Measurements from ENCODE around the gene ATP1A3.

The ATP1A3 gene

DNA sequence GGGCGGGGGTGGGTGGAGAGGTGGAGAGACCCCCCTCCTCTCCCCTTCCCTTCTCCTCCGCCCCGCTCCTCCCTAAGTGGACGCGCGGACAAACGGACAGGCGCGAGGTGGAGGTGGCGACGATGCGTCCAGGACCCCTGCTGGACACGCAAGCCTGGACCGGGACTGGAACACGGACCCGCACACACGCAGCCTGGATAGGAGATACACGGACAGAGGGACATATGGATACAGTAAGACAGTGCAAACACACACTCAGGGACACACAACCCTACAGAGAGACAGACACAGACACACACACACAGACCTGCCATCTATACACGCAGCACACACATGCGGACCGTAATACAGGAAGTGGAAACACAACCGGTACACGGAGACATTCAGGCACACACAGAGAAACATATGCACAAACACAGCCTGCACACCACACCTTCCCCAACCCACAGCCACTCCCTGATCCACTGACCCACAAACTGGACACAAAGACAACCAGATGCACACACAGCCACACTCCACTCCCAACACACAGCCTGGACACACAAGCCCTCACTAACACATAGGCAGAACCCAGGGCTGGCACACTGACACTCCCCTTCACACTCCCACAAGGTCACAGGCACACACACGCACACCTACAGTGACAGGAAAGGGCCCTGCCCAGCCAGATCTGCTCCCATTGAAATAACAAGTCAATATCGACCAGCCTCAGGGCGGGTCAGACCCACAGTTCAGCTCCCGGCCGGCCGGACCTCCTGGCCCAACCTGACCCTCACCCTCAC lies 65.1 kb downstream of the ATP1A3 start:
- no peak for DNase-seq (ENCODE audit: low read depth in 2 of 2)

DNA sequence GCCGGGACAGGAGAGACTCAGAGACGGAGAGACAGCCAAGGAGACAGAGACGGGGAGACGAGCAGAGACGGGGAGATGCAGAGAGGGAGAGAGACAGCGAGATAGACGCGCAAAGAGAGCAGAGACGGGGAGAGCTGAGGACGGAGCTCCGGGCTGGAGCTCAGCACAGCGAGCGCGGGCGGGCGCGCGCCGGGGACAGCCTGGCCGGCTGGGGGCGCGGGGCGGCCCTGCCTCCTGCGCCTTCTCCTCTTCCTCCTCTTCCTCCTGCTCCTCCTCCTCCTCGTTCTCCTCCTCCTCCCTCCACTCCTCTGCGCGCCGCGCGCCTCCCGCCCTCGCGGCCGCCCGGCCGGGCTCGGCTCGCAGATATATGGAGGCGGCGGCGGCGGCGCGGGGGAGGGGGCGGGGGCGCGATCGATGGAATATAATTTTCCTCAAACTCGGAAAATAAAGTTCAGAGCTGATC lies 65.8 kb downstream of the ATP1A3 start, which contains the start of gene ERFL:
Gene ERFL, minus strand, starts transcription at position 229 of the 463 bp plus-strand sequence. CDS start 15,530 bp downstream, outside the sequence.
- DNase-seq (ENCODE audit: low read depth in 2 of 2) = no peak

GRCh38 chr19:41927497-41928192 lies 66.4 kb downstream of the ATP1A3 start:
- no peak for DNase-seq (ENCODE audit: low read depth in 2 of 2)

- no peak for DNase-seq (ENCODE audit: low read depth in 2 of 2)
These were observed 67.1 kb downstream of the ATP1A3 start for GRCh38 chr19:41926763-41927496.

DNA sequence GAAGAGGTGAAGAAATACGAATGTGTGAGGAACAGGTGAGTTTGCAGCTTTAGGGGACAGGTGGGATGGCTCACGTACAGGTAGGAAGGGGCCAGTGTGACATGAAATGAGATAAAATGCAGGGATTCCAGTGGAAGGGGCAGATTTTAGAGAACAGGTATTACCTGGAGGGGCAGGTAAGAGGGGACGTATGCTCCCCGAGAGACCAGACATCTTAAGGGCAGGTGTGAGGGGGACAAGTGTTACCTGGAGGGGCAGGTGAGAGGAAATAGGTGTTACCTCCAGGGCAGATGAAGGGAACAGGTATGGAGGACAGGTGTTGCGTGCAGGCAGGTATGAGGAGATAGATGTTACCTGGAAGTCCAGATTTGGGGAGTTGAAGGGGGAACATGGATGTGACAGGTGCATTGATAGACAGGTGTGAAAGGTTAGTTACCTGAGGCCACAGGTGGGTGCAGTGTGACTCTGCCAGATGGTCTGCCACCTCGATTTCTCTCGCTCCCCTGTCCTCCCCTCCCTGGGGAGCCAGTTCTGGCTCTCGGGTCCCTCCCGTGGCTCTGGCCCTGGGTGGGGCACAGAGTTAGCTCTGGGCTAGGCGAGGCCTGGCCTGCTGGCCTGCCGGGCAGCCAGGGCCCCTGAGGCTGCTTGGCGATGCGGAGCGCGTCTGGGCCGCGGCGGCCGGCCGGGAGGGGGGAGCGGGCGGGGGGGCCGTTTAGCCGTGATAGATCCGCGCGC lies 67.8 kb downstream of the ATP1A3 start:
- no peak for DNase-seq (ENCODE audit: low read depth in 2 of 2)

- DNase-seq (ENCODE audit: low read depth in 2 of 2) = no peak
These were observed 68.6 kb downstream of the ATP1A3 start for GRCh38 chr19:41925208-41926003.

DNA sequence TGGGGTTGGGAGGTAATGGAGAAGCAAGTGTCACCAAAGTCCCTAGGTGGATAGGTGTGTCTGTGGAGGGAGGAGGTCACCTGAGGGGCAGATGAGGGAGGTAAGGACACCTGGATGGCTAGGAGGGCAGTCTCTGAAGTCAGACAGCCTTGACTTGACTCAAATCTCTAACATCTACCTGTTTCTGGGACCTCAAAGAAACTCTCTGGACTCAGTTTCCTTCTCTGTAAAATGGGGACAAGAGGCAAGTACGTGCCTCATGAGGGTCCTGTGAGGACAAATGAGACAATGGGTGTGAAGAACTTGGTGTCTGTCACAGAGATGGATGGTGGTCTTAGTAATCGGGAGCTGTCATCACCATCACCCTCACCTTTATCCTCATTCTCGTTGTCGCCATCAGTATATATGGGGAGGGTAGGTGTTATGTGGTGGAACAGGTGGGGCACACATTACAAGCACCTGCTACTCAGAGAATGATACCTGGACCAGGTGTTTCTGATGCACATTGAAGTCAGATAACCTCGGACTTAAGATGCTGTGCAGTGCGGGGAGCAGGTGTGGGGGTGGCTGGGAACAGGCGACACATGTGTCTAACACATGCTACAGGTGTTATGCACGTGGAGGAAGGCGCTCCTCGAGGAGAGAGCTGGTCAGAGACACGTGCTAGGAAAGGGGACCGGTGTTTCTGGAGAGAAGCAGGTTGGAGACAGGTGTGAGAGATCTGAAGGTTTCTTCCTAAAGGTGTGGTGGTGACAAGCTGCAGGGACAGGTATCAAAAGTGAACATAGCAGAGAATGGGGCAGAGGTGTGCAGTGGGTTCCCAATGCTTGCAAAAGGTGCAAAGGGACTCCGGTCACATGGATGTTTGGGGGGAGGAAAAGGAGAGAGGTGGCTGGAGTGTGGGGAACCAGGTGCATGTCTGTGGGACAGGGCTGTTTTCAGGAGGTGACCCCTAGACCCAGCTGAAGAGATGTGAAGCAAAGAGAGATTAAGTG lies 69.6 kb downstream of the ATP1A3 start:
- DNase-seq (ENCODE audit: low read depth in 2 of 2) = no peak

GRCh38 chr19:41923045-41923788 lies 70.8 kb downstream of the ATP1A3 start:
- DNase-seq (ENCODE audit: low read depth in 2 of 2) = no peak

DNA sequence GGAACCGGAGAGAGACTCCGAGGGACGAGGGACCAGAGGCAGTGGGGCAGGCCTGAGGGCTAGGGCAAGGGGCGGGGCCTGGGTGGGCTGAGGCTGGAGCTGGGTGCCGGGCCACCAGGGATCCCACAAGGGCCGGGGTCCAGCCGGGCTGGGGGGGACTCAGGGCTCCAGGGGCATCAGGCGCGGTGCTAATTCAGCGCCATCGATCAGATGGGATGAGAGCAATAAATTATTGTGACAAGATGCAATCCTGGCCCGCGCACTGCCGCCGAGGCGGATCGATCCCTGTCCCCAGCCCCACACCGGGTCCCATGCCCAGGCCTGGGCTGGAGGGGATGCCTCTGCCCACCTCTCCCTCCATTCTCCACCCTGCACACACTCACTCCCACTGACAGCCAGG lies 71.4 kb downstream of the ATP1A3 start:
- DNase-seq (ENCODE audit: low read depth in 2 of 2) = no peak

GRCh38 chr19:41921577-41922576 lies 72.2 kb downstream of the ATP1A3 start:
- no peak for DNase-seq (ENCODE audit: low read depth in 2 of 2)

GRCh38 chr19:41920882-41921576 lies 73.0 kb downstream of the ATP1A3 start:
- no peak for DNase-seq (ENCODE audit: low read depth in 2 of 2)

GRCh38 chr19:41919948-41920712 lies 73.9 kb downstream of the ATP1A3 start:
- no peak for DNase-seq (ENCODE audit: low read depth in 2 of 2)

GRCh38 chr19:41918653-41919244 lies 75.3 kb downstream of the ATP1A3 start:
- no peak for DNase-seq (ENCODE audit: low read depth in 2 of 2)

DNA sequence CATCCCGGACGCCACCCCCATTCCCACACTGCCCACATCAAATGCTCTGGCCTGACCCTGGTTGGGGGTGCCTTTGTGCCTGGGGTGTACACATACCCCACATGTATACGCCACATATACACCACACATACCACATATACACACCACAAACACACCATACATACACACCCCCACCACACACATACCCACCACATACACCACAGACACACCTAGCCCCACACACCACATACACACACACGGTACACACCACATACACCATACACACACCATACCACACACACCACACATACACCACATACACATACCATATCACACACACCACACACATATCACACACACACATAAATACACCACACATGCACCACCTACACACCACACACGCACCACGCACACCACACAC lies 75.9 kb downstream of the ATP1A3 start:
- DNase-seq (ENCODE audit: low read depth in 2 of 2) = no peak

DNA sequence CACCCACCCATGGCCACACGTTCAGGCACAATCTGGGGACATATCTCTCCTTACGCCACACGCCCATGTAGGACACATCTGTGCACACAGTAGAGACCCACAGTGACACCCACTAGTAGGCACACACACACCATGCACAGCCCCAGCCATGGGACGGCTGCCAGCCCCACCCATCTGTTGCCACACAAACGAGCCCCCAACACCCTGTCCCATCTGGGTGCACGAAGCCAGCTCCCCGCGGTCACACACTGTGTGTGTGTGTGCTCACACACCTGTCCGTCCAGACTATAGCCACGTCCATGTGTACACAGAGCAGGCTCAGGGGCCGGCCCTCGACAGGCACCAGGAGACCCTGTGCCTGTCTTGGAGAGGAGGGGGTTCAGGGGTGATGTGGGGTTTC lies 76.4 kb downstream of the ATP1A3 start:
- DNase-seq (ENCODE audit: low read depth in 2 of 2) = no peak

All from stimulated activated CD4-positive, alpha-beta T cell treated with anti-CD3 and anti-CD28 coated beads, Interleukin-1b, Interleukin-23, amount 100 ng/mL, for 1 hour (primary cell).